ENCODE measurements around the gene CCDC91.
A peak's percentile ranks its signal among the peaks of the same experiment; 100 is the strongest.
"Not testable (repeated sequence)": the region's sequence is repeated elsewhere in the genome, so short reads cannot be mapped to it uniquely, and the experiment has no call there.

The CCDC91 gene

DNA sequence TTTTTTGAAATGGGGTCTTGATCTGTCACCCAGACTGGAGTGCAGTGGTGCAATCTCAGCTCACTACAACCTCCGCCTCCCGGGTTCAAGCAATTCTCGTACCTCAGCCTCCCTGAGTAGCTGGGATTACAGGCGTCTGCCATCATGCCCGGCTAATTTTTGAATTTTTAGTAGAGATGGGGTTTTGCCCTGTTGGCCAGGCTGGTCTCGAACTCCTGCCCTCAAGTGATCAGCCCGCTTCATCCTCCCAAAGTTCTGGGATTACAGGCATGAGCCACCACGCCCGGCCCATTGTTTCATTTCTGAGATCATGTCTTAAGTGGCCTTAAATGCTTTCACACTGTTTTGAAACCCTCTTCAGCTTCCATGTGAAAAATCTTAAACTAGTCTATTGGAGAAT lies 281.5 kb downstream of the CCDC91 start:
- FAIRE-seq: not testable (repeated sequence)

DNA sequence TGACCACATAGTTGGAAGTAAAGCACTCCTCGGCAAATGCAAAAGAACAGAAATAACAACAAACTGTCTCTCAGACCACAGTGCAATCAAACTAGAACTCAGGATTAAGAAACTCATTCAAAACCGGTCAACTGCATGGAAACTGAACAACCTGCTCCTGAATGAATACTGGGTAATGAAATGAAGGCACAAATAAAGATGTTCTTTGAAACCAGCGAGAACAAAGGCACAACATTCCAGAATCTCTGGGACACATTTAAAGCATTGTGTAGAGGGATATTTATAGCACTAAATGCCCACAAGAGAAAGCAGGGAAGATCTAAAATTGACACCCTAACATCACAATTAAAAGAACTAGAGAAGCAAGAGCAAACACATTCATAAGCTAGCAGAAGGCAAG lies 285.9 kb downstream of the CCDC91 start:
- FAIRE-seq: not testable (repeated sequence)

DNA sequence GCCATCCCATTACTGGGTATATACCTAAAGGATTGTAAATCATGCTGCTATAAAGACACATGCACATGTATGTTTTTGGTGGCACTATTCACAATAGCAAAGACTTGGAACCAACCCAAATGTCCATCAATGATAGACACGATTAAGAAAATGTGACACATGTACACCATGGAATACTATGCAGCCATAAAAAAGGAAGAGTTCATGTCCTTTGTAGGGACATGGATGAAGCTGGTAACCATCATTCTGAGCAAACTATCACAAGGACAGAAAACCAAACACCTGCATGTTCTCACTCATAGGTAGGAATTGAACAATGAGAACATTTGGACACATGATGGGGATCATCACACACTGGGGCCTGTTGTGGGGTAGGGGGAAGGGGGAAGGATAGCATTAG lies 288.8 kb downstream of the CCDC91 start:
- FAIRE-seq: not testable (repeated sequence)

DNA sequence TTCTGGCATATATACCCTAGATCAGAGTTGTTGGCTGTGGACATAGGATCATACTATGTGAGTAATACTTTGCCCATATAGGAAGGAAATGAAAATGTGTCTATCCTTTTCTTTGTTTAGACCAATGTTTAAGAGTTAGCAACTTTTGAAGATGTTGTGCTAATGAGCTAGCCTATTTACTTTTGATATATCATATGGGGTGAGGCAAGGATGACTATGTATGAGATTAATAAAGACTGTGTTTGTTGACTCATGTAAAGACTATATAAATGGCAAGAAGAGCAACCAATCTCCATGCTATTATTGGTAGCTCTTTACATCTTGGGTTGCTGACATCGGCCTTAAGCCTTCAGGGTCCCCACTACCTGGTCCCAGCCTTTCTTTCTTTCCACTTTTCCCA lies 289.4 kb downstream of the CCDC91 start:
- no peak for FAIRE-seq

DNA sequence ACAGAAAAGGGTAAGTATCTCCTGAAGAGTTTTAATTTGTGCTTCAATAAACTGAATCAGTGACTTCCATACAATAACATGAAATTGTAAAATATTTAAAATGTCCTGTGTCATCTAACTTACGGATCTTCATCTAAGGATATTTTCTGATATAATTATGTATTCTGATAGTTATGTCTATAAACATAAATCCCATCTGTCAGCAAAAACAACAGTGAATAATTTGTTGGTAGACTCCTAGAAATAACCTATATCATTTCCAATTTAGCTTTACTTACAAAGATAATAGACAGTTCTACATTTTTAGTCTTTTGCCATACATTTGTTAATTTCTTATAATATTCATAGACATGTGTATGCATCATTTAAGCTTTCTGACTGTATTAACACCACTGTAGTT lies 293.9 kb downstream of the CCDC91 start:
- no peak for FAIRE-seq

DNA sequence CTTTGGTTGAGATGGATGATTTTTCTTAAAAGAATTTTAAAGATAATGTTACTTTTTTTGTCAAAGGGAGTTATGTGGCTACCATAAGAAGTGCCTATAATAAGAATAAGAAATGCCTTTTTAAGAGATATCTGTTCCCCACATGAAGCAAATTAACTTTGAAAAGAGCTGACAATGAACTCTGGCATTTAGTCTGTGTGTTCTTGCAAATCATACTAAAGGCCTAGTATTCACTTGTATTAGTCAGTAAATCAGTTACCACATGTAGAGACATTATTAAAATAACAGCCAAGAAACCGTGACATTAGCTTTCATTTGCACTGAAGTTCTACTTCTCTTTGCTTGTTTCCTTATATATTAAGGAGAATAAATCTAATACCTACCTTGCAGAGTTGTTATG lies 296.3 kb downstream of the CCDC91 start:
- no peak for FAIRE-seq

DNA sequence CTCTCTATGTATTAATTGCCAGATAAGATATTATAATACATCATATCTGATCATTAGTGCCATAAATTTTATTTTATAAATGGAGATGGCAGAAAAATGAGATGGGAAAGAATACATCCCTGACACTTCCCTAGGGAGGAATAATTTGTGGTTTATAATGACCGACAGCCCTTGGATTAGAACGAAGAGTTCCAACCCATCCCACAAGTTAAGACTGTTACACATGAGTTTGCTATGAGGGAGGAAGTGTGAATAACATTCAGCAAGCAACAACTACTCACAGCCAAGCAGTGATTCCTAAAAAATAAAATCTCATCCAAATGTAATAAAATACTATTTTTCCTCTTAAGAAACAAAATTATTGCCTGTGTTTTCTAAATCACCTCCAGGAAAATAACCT lies 299.0 kb downstream of the CCDC91 start:
- peak; percentile 39 for FAIRE-seq

DNA sequence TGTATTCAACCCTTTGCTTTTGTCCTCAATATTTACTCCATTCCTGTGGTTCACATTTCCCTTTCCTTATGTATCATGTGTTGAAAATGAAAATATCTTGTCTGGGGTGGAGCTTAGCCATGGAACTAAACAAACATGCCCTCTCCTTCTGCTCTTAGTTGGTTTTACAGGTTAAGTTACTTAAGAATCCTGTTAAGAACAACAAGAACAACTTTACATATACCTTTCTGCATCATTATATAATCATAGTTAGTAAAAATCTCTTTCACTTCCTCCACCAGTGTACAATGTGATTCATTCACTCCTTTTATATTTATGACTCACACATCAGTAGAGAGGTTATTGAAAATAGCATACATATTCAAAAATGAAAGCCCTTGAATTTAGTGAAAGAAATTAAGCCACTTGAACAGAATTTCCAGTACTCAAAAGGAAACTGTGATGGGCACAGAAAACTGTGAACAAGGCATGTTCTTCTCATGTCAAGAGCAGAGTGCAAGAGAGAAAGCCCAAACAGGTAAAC lies 307.7 kb downstream of the CCDC91 start:
- no peak for FAIRE-seq

DNA sequence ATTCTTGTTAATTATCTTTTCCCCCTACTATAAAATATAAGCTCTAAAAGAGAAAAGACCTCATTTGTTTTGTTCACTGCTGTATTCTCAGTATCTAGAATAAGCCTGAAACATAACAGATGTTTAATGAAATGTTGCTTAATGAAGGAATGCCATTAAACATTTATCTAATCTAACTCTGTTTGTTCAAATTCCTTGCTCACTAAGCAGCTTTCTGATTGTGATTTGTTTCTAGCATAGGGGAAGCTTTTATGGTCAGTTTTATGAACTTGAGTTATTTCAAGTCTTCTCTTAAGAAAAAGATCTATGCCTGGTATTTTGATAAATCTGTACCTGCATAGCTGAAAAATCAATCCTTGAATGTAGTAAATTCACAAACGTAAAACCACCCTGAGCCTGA lies 308.6 kb downstream of the CCDC91 start:
- peak; percentile 93 for FAIRE-seq

DNA sequence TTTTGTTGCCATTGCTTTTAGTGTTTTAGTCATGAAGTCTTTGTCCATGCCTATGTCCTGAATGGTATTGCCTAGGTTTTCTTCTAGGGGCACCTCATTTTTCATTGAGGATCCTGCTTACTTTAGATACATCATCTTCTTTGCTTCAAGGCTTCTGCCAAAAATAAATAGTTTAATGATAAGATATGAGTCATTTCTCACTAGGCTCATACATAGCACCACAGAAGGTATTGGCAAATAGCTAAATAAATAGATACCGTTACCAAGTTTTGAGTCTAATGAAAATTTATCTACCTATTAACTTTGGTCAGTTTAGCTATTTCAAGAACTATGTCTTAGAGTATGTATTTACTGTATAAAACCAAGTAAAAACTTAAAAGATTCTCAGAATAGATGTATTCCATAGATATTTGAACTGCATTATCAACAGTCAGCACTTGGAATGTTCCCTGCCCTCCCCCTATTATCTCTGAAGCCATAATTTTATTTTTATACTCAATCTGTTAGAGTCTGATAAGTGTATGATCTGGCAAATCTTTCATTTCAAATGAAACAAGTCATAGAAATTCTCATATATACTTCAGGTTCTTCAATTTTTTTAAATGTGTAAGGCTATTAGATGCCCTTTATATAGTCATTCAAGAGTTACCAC lies 310.2 kb downstream of the CCDC91 start:
- no peak for FAIRE-seq

DNA sequence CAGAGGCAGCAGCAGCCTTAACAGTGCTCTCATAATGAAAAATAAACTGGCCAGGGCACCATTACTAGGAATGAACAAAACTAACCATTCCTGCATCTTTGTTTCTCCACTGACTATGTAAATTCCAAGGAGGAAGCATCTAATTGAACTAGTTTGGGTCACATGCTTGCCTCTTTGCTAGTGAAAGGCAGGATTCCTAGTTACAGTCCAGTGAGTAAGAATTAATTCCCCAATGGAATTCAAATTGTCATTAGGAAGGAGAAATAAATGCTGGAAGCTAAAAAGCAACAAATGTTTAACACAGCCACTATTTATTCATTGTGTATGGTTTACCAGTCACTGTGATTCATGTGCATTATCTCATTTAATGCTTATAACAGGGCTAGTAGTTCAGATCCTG lies 316.0 kb downstream of the CCDC91 start:
- FAIRE-seq: no peak

DNA sequence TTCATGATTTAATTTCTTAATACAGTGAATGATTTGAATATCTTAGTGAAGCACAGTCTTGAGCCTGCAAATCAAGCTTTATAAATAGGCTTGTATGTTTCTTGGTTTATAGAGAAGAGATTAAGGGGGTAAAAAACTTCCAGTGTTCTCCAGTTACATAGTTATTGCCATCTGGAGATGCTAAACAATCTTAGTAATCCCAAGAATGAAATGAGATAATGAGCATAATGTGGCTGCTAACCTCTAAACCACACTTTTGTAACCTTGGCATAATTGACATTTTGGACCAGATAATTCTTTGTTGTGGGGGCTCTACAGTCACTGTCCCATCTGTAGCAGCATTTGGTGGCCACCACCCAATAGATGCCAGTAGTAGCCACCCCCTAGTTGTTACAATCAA lies 316.8 kb downstream of the CCDC91 start:
- FAIRE-seq: peak; percentile 71

DNA sequence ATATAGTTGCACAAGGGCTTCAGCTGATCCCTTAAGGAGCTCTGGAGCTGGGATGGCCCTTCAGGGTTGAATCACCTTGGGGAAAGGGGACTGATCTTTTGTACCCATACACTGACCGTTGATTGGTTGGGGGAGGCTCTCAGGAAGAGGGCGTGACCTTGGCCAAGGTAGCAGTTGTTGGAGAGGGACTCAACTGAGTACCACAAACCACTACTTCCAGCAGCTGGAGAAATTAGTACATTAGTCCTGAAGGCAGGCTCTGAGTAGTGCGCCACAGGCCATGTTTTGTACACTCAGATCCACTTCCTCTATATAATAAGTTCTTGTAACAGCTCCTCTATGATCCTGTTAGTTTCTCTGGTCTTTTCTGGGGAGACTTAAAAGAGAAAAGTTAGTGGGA lies 317.6 kb downstream of the CCDC91 start:
- no peak for FAIRE-seq

DNA sequence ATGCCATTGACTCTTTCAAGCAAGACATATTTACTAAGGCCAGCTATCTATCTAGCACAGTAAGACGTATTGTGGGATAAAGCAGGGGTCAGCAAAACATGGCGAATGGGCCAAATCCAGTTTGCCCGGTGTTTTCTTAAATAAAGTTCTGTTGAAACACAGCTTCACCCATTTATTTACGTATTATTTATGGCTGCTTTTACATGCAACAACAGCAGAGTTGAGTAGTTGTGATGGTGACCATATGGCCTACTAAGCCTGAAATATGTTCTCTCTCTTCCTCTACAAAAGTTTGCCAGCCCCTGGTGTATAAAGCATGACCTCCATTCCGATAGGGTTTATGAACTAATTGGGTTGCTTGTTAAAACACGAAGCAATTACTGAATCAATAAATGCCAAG lies 322.1 kb downstream of the CCDC91 start:
- FAIRE-seq: no peak

DNA sequence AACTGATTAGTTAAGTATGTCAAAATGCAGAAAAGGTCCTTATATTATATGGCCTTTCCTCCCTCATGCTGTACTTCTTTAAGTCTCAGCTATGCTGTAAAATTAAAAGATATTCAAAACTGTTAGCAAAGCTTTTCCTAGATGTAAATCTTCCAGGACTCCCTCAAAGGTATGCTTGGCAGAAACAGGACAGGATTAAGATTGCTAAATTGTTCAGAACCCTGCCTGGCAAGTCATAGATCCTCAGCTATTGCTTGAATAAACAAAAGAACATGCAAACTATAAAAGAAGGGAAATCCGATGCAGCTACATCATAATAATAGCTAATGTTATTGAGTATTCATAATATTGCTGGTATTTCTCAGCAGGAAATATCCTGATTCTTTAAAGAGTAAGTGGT lies 322.6 kb downstream of the CCDC91 start:
- no peak for FAIRE-seq

DNA sequence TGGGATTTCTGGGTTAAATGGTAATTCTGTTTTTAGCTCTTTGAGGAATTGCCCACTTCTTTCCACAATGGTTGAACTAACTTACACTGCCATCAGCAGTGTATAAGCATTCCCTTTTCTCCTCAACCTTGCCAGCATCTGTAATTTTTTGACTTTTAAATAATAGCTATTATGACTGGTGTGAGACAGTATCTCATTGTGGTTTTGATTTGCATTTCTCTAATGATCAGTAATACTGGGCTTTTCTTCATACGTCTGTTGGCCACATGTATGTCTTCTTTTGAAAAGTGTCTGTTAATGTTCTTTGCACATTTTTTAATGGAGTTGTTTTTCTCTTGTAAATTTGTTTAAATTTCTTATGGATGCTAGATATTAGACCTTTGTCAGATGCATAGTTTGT lies 323.7 kb downstream of the CCDC91 start:
- FAIRE-seq: peak; percentile 90

DNA sequence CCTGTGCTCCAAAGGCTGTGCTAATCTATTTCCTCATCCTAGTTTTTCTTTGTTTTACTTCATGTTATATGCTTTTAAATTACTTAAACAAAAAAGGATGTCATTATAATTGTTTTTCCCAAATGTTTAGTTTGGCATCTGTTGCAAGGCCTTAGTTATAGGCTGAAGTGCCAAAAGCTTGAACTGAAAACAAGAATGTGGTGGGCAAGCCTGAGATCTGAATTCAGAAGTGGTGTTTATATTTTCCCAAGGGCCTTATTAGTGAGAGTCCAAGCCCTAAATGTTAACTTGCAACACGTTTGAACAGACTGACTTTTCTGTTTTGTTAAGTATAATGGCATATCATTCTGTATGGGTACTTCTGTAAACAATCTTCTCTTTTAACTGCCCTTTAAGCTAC lies 326.8 kb downstream of the CCDC91 start:
- FAIRE-seq: no peak

DNA sequence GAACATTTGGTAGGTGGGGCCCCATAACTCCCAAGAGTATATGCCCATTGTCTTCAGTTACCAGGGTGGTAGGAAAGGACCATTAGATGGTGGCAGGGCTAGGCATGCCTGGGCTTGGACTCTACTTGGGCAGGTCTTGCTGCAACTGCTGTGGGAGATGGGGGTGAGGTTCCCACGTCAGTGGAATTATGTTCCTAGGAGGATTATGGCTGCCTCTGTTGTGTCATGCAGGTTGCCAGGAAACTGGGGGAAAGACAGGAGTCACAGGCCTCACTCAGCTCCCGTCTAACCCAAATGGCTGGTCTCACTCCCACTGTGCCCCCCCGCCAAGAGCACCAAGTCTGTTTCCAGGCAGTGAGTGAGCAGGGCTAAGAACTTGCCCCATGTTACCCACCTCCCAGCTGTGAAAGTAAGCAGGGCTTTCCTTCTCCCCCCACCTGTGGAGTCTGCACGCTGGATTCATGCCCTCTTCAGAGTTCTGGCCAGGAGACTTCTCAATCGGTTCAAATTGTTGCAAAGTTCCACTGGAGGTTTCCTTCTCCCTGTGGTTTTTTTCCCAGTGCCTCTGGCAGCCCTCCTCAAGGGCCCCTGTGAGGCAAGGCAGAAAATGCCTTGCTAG lies 337.5 kb downstream of the CCDC91 start:
- no peak for FAIRE-seq

DNA sequence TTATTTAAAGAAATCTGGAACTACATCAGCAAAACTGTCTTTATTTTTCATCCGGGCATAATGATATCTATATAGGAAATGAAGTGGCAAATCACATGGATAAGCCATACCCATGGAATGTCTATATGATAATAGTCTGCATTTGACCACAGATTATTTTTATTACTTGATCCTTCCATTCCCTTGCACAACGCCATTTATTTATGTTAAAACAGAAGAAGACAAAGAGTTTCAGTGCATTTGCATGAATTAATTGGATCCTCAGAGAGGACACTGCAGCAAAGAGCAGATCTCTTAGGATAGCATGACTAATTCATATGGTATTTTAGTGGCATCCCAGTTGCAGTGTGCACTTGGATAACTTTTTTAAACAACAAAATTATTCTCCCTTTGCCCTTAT lies 345.0 kb downstream of the CCDC91 start:
- FAIRE-seq: no peak

DNA sequence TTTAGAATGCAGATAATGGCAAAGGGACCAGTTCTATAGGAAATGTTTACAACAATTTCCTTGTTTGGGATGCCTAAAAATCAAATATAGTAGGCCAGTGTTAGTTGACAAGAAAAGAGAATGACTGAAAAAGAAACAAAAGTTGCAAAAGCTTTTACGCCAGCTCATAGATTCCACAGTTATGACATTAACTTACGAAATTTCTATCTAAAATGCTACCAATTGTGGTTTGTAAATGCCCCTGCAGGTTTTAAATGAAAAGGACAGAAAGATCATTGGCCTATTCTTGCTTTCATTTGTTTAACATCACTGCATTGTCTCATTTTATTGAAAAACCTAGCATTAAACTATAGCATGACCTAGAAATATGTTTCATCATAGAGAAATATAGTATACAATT lies 345.8 kb downstream of the CCDC91 start:
- no peak for FAIRE-seq

DNA sequence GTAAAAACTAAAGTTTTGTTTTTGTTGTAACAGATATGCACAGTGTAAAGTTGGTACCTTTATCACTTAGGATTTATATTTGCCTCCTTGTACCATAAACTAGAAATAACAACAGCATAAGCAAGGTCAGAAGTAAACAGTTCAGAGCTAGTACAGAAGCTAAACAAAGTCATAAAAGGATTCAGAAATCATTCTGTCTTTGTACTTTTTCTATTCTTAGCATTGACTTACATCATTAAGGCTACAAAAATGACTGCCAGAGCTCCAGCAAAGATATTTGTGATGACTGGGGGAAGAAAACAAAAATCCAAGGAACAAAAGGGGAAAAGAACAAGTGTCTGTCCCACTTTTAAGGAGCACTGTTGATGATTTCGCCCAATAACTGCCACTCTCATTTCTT lies 347.2 kb downstream of the CCDC91 start:
- FAIRE-seq: peak; percentile 95

DNA sequence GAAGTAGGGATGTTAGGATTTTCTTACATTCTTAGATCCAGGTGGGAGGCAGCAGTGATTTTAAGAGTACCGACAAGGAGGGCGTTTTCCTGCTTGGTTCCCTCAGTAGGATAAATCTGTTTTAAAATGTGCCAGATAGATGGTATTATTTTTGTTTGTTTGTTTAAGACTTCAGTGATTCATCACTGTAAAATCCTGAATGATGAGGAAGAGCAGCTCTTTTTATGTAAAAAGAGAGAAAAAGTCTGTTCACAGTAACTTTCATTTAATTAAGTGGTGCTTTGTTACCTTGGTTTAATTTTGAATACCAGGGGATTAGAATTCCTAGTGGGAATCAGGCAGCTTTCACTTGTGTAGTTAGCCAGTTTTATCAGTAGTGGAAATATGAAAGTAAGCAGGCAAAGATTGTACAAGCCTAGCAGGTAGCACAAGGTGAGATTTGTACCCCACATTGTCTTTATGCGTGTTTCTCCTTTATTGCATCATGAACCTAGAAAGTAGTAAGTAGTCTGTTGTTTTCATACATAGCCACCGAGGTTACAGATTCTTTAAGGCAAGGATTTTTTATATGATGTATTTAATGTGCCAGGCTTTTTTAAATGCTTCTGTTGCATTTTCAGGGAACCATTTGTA lies 349.6 kb downstream of the CCDC91 start:
- no peak for FAIRE-seq

DNA sequence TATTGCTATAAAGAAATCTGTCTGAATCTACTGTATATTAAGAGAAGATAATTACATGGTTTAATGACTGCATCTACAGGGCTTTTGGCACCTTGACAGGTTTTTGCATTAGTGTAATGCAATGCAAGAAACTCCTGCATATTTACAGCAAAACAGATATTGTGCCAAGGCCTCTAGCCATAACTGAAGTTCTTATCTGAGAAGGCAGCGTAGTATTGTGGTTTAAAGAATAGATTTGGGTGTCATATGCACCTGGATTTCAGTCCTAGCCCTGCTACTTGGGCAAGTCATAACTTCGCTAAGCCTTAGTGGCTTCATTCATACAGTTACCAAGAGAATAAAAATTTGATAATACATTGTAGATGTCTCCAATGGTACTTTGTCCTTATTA lies 350.1 kb downstream of the CCDC91 start:
- FAIRE-seq: no peak

Data from endometrium (tissue), 2 donors.